ENCODE results near the gene CIBAR2. TPM values are rescaled to one million over a fixed set of nuclear protein-coding genes. Genes with fewer than 3 reads are reported as not detected.

Gene CIBAR2
- total and polyA plus RNA-seq, 9 of the 15 experiments (the other 6 are each of a cell fraction or from before 2014, with no cell fraction given), result not detected

- TF ChIP-seq ZNF668 (CRISPR knock-in tag; IDR thresholded peaks at IDR 0.05) (no peak), ERF (CRISPR knock-in tag; IDR thresholded peaks at IDR 0.05) (no peak), KAT2B (IDR thresholded peaks at IDR 0.05; ENCODE audit: low read depth, low read length) (no peak), ZNF3 (CRISPR knock-in tag; IDR thresholded peaks at IDR 0.05) (peak; percentile 75), ATF7 (IDR thresholded peaks at IDR 0.05) (peak; percentile 81), SRSF3 (IDR thresholded peaks at IDR 0.05; ENCODE audit: insufficient read depth, low read length) (no peak), CHCHD3 (CRISPR knock-in tag; IDR thresholded peaks at IDR 0.05) (no peak), BRD9 (IDR thresholded peaks at IDR 0.05; ENCODE audit: low read depth, partially characterized antibody) (peak; percentile 99), ARNT (IDR thresholded peaks at IDR 0.05) (peak; percentile 88 to 91; a peak in 2 of 4 replicates), FOXA3 (CRISPR knock-in tag; conservative IDR thresholded peaks at IDR 0.05 in 1 of 2, IDR thresholded peaks at IDR 0.05 in 1 of 2) (0 out of 4 replicates have a peak, but pooled peaks of 1 of the 2 experiments have one; percentile 60), ZNF239 (CRISPR knock-in tag; IDR thresholded peaks at IDR 0.05) (no peak), SOX6 (IDR thresholded peaks at IDR 0.05) (peak; percentile 47; the same call in 1 of the 2 replicates), MECOM (CRISPR knock-in tag; IDR thresholded peaks at IDR 0.05) (no peak), NFRKB (IDR thresholded peaks at IDR 0.05; ENCODE audit: low read depth) (0 out of 2 replicates have a peak, but pooled peaks have one; percentile 33), ZFP36 (IDR thresholded peaks at IDR 0.05; ENCODE audit: low read depth, low read length, partially characterized antibody) (peak; percentile 68), MYNN (IDR thresholded peaks at IDR 0.05) (peak; percentile 11; the same call in 1 of the 2 replicates), MYNN (CRISPR knock-in tag; IDR thresholded peaks at IDR 0.05) (no peak), EGR1 (conservative IDR thresholded peaks at IDR 0.05) (peak; percentile 30), MXI1 (IDR thresholded peaks at IDR 0.05; ENCODE audit: low read depth, low read length) (no peak)
- TF ChIP-seq, protein P1, sequence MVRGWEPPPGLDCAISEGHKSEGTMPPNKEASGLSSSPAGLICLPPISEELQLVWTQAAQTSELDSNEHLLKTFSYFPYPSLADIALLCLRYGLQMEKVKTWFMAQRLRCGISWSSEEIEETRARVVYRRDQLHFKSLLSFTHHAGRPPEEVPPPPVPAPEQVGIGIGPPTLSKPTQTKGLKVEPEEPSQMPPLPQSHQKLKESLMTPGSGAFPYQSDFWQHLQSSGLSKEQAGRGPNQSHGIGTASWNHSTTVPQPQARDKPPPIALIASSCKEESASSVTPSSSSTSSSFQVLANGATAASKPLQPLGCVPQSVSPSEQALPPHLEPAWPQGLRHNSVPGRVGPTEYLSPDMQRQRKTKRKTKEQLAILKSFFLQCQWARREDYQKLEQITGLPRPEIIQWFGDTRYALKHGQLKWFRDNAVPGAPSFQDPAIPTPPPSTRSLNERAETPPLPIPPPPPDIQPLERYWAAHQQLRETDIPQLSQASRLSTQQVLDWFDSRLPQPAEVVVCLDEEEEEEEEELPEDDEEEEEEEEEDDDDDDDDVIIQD (CRISPR knock-in tag; IDR thresholded peaks at IDR 0.05), result no peak
- TF ChIP-seq, protein P2, sequence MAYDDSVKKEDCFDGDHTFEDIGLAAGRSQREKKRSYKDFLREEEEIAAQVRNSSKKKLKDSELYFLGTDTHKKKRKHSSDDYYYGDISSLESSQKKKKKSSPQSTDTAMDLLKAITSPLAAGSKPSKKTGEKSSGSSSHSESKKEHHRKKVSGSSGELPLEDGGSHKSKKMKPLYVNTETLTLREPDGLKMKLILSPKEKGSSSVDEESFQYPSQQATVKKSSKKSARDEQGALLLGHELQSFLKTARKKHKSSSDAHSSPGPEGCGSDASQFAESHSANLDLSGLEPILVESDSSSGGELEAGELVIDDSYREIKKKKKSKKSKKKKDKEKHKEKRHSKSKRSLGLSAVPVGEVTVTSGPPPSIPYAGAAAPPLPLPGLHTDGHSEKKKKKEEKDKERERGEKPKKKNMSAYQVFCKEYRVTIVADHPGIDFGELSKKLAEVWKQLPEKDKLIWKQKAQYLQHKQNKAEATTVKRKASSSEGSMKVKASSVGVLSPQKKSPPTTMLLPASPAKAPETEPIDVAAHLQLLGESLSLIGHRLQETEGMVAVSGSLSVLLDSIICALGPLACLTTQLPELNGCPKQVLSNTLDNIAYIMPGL (CRISPR knock-in tag; IDR thresholded peaks at IDR 0.05), result peak; percentile 61; the same call in 1 of the 2 replicates
- TF ChIP-seq, protein P3, sequence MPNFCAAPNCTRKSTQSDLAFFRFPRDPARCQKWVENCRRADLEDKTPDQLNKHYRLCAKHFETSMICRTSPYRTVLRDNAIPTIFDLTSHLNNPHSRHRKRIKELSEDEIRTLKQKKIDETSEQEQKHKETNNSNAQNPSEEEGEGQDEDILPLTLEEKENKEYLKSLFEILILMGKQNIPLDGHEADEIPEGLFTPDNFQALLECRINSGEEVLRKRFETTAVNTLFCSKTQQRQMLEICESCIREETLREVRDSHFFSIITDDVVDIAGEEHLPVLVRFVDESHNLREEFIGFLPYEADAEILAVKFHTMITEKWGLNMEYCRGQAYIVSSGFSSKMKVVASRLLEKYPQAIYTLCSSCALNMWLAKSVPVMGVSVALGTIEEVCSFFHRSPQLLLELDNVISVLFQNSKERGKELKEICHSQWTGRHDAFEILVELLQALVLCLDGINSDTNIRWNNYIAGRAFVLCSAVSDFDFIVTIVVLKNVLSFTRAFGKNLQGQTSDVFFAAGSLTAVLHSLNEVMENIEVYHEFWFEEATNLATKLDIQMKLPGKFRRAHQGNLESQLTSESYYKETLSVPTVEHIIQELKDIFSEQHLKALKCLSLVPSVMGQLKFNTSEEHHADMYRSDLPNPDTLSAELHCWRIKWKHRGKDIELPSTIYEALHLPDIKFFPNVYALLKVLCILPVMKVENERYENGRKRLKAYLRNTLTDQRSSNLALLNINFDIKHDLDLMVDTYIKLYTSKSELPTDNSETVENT (CRISPR knock-in tag; IDR thresholded peaks at IDR 0.05), result peak; percentile 57
- TF ChIP-seq, protein P4, sequence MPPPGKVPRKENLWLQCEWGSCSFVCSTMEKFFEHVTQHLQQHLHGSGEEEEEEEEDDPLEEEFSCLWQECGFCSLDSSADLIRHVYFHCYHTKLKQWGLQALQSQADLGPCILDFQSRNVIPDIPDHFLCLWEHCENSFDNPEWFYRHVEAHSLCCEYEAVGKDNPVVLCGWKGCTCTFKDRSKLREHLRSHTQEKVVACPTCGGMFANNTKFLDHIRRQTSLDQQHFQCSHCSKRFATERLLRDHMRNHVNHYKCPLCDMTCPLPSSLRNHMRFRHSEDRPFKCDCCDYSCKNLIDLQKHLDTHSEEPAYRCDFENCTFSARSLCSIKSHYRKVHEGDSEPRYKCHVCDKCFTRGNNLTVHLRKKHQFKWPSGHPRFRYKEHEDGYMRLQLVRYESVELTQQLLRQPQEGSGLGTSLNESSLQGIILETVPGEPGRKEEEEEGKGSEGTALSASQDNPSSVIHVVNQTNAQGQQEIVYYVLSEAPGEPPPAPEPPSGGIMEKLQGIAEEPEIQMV (tag; conservative IDR thresholded peaks at IDR 0.05; ENCODE audit: low read depth), result no peak
Measured at GRCh38 chr16:85114909-85115567, 2.8 kb upstream of the CIBAR2 start (continued).

All from K562 (cell line).